Activated naive CD4-positive, alpha-beta T cell treated with anti-CD3 and anti-CD28 coated beads, Interleukin-2, amount 10 ng/mL, durations not matched to agents 5 hours and 36 hours (primary cell): ENCODE results near the gene CLEC17A. TPM values are rescaled to one million over a fixed set of nuclear protein-coding genes. Genes with fewer than 3 reads are reported as not detected.

Source experiments
- total RNA-seq, 2 experiments: library from RNA; stranded (reverse); gene quantifications; one replicate each; pipeline ENCODE4 v1.2.3, GENCODE V29; 2021

CLEC17A gene, protein sequence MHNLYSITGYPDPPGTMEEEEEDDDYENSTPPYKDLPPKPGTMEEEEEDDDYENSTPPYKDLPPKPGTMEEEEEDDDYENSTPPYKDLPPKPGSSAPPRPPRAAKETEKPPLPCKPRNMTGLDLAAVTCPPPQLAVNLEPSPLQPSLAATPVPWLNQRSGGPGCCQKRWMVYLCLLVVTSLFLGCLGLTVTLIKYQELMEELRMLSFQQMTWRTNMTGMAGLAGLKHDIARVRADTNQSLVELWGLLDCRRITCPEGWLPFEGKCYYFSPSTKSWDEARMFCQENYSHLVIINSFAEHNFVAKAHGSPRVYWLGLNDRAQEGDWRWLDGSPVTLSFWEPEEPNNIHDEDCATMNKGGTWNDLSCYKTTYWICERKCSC
- not detected for total RNA-seq

DNA sequence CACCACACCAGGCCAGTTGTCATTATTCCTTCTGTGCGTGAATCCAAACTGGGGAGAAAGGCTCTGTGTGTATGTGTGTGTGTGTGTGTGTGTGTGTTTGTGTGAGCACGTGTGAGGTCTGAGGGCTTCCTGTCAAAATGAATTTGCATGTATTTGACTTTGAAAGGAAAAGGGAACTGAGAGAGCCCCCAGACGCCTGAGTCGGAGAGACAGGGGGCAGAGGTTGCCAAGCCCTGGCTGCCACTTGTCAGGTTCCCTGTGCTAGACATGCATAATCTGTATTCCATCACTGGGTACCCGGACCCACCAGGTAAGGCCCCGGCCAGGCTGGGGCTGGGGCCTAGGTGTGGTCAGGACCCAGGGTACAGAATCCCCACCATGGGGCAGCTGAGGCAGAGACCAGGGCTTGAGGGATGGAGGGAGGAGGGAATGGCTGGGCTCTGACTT lies at the start of gene CLEC17A:
CLEC17A (plus strand) TSS at position 191 of the 447 bp plus-strand sequence; CDS start at position 268, 77 bp downstream.

GRCh38 chr19:14571695-14572490 lies 11.0 kb upstream of the CLEC17A start, which contains the start of gene NDUFB7:
NDUFB7 (minus strand) TSS chr19:14572066; CDS start chr19:14572000, 66 bp downstream.

Other genes starting within 250 kb of the CLEC17A start
- 100 to 1,000 TPM; 299 to 308 TPM for gene ADGRE5, start 201.6 kb upstream of the CLEC17A start, total RNA-seq
- 100 to 1,000 TPM; 199 to 205 TPM for gene DDX39A, start 163.7 kb upstream of the CLEC17A start, total RNA-seq
- gene PKN1, start 149.8 kb upstream of the CLEC17A start, total RNA-seq, result 100 to 1,000 TPM; 221 TPM
- gene PTGER1, start 107.7 kb upstream of the CLEC17A start, total RNA-seq, result under 1 TPM; 0.53 to 0.78 TPM
- 10 to 100 TPM; 47.2 to 47.4 TPM for gene GIPC1, start 87.0 kb upstream of the CLEC17A start, total RNA-seq
- 100 to 1,000 TPM in 1 of 2 experiments, 10 to 100 TPM in 1; 98.4 to 102 TPM for gene DNAJB1, start 64.7 kb upstream of the CLEC17A start, total RNA-seq
- 100 to 1,000 TPM; 154 to 157 TPM for gene TECR, start 53.5 kb upstream of the CLEC17A start, total RNA-seq
- gene NDUFB7, start 11.0 kb upstream of the CLEC17A start, total RNA-seq, result 100 to 1,000 TPM in 1 of 2 experiments, 10 to 100 TPM in 1; 97.4 to 100 TPM
- not detected for gene ADGRE3, start 91.8 kb downstream of the CLEC17A start, total RNA-seq
- 10 to 100 TPM; 13.5 to 14.5 TPM for gene ZNF333, start 107.0 kb downstream of the CLEC17A start, total RNA-seq
- under 1 TPM; 0.45 to 0.51 TPM for gene ADGRE2, start 195.5 kb downstream of the CLEC17A start, total RNA-seq